ENCODE measurements around the gene GALNT6.

The GALNT6 gene

DNA sequence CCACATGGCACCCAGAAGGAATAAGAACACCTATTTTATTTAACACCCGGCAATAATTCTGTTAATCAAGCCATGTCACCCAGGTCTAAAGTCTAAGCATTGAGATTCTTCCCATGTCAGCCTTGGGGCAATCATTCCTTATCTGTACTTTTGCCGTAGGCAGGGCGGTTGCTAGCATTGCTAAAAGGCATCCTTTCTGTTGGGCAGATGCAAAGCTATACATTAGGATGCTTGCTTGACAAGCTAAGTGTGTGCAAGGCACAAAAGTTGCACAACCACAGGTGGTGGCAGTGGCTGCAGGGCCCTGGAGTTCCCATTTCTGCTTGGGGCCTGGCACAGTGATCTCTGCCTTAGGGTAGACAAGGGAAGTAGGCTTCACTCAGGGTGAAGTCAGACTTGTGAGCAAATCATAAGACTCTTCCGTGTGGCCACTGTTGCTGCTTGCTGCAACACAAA, 12.5 kb upstream of the GALNT6 start:
- no peak for TF ChIP-seq POLR2A (IDR thresholded peaks at IDR 0.05; ENCODE audit: low read depth, low read length)
- TF ChIP-seq TAF1 (IDR thresholded peaks at IDR 0.05; ENCODE audit: borderline replicate concordance, low read depth, low read length), result no peak
- TF ChIP-seq POLR2AphosphoS5 (IDR thresholded peaks at IDR 0.05; ENCODE audit: low read depth, low read length), result no peak
- DNase-seq (ENCODE audit: insufficient read length) (no peak), FAIRE-seq (no peak)

DNA sequence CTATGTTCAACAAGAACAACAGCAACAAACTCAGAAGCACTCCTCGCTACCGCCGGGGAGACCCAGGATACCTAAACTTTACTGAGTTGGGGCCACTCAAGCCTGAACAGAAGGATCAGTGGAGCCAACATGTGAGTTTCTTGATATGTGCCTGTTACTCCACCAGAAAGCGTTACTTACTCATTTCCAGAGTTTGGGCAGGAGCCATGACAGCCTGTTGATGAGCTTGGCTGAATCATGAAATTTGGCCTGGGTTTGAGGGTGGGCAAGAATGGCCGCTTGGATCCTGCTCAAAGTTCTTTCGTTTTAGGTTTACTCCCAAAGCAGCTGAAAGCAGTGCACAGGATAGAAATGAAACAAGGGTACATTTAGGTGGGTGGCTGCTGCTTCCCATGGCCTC, 12.0 kb upstream of the GALNT6 start:
- FAIRE-seq (no peak), DNase-seq (ENCODE audit: insufficient read length) (no peak)
- TF ChIP-seq POLR2AphosphoS5 (IDR thresholded peaks at IDR 0.05; ENCODE audit: low read depth, low read length), result no peak
- TF ChIP-seq POLR2A (IDR thresholded peaks at IDR 0.05; ENCODE audit: low read depth, low read length), result no peak
- no peak for TF ChIP-seq TAF1 (IDR thresholded peaks at IDR 0.05; ENCODE audit: borderline replicate concordance, low read depth, low read length)

DNA sequence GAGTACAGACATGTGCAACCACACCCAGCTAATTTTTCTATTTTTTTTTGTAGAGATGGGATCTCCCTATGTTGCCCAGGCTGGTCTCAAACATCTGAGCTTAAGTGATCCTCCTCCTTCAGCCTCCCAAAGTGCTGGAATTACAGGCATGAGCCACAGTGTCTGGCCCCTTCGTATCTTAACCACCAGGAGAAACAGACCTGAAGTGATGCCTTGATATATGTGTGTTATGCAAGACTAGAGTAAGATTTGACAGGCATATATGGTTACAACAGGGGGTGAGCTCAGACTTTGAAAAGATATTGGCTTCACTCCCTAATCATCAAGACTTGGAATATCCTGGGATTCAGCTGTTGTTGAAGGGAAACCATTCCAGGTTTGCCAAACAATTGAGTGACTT, 10.7 kb upstream of the GALNT6 start:
- no peak for FAIRE-seq
- DNase-seq (ENCODE audit: insufficient read length), result no peak
- TF ChIP-seq POLR2A (IDR thresholded peaks at IDR 0.05; ENCODE audit: low read depth, low read length) (no peak), TAF1 (IDR thresholded peaks at IDR 0.05; ENCODE audit: borderline replicate concordance, low read depth, low read length) (no peak), POLR2AphosphoS5 (IDR thresholded peaks at IDR 0.05; ENCODE audit: low read depth, low read length) (no peak)

DNA sequence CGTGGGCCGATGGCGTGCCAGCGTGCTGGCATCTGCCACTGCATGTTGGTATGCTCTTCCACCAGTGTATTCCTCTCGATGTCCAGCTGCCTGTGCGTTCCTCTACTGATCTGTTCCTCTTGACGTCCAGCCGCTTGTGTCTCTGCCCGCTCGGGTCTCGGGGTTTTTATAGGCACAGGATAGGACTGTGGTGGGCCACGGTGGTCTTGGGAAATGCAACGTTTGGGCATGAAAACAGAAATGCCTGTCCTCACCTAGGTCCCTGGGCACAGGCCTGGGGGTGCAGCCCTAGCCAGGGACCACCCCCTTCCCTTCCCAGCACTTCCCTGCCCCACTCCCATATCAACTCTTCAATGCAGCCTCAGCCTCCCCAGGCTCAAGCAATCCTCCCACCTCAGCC, 10.3 kb upstream of the GALNT6 start:
- TF ChIP-seq POLR2A (IDR thresholded peaks at IDR 0.05; ENCODE audit: low read depth, low read length) (no peak), TAF1 (IDR thresholded peaks at IDR 0.05; ENCODE audit: borderline replicate concordance, low read depth, low read length) (no peak), POLR2AphosphoS5 (IDR thresholded peaks at IDR 0.05; ENCODE audit: low read depth, low read length) (no peak)
- FAIRE-seq (no peak), DNase-seq (ENCODE audit: insufficient read length) (no peak)

DNA sequence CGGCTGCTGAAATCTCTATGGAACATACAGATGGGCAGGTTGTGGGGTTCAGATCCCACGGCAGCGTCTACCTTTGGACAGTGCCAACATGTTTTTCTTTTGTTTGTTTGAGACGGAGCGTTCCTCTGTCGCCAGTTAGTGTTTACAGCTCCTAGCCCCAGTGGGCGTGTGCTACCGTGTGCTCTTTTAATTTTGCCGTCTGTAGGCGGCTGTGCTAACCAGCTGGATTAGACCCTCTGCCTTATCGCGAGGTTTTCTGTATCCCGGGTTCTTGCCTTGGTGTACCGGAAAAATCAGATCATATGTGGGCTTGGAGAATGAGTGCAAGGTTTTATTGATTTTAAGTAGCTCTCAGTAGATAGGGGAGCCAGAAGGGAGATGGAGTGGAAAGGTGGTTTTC, 9.8 kb upstream of the GALNT6 start:
- DNase-seq (ENCODE audit: insufficient read length), result no peak
- no peak for FAIRE-seq
- TF ChIP-seq POLR2A (IDR thresholded peaks at IDR 0.05; ENCODE audit: low read depth, low read length), result no peak
- TF ChIP-seq POLR2AphosphoS5 (IDR thresholded peaks at IDR 0.05; ENCODE audit: low read depth, low read length), result no peak
- TF ChIP-seq TAF1 (IDR thresholded peaks at IDR 0.05; ENCODE audit: borderline replicate concordance, low read depth, low read length), result no peak

DNA sequence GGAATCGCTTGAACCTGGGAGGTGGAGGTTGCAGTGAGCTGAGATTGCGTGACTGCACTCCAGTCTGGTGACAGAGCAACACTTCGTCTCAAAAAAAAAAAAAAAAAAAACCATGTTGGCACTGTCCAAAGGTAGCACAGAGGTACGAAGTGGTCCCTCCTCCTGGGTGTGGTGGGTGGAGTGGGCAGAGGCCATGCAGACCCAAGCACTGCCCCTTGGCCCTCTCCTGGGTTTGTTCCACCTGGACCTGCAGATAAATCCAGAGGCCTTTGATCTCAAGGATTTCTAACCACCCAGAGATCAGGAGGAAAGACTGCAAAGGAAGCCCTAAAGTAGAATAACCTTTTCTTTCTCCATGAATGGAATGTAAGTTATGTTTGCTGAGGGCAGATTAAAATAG, 8.7 kb upstream of the GALNT6 start:
- no peak for DNase-seq (ENCODE audit: insufficient read length)
- FAIRE-seq, result no peak
- no peak for TF ChIP-seq TAF1 (IDR thresholded peaks at IDR 0.05; ENCODE audit: borderline replicate concordance, low read depth, low read length)
- no peak for TF ChIP-seq POLR2AphosphoS5 (IDR thresholded peaks at IDR 0.05; ENCODE audit: low read depth, low read length)
- no peak for TF ChIP-seq POLR2A (IDR thresholded peaks at IDR 0.05; ENCODE audit: low read depth, low read length)

DNA sequence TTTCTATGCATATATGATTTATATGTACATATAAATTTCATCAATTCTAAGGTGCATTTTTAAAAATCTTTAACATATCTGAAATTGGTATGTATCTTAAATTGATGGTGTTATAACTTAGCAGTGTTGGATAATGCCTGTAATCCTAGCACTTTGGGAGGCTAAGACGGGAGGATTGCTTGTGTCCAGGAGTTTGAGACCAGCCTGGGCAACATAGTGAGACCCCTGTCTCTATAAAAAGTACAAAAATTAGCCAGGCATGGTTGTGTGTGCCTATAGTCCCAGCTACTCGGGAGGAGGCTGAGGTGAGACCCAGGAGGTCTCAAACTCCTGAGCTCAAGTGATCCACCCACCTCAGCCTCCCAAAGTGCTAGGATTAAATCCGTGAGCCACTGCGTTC, 6.5 kb upstream of the GALNT6 start:
- DNase-seq (ENCODE audit: insufficient read length), result no peak
- no peak for FAIRE-seq
- TF ChIP-seq POLR2A (IDR thresholded peaks at IDR 0.05; ENCODE audit: low read depth, low read length), result no peak
- no peak for TF ChIP-seq TAF1 (IDR thresholded peaks at IDR 0.05; ENCODE audit: borderline replicate concordance, low read depth, low read length)
- no peak for TF ChIP-seq POLR2AphosphoS5 (IDR thresholded peaks at IDR 0.05; ENCODE audit: low read depth, low read length)

DNA sequence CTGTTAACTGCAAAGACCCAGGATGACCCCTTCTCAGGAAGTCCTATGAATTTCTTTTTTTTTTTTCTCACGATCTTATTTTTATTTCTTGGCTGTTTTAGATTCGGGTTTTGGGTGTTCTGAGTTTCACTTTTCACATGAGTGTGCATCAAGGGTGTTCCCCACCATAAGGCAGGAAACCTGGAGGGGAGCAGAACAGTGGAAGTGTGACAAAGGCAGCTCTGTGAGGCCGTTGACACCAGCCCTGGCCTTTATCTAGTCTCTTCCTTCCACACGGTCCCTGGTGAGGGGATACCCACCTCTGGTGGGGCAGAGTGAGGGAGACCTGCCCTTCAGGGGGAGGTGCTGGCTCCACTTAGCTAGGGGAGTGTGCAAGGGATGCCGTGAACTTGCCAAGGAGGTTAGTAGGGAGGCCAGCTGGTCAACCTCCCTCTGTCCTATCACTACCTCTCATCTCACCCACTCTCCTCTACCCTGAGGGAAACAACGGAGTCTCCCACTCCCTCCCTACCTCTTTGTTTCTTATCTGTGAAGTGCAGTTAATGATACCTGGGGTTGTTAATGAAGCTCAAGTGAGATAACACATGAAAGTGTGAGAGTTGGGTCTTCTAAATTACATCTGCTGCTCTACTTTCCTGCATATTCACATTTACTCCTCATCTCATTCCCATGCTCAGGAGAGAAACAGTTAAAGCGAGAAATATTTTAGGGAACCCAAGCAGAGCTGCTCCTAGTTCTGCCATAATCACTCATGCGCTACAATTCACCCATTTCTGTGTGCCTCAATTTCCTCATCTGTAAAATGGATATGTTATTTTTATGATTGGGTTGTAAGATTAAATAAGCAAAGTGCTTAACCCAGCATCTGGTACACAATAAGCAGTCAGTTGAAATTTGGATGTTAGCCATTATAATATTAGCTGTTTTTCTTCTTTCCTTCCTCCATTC, 4.4 kb upstream of the GALNT6 start:
- FAIRE-seq (peak; percentile 87), DNase-seq (ENCODE audit: insufficient read length) (no peak)
- TF ChIP-seq TAF1 (IDR thresholded peaks at IDR 0.05; ENCODE audit: borderline replicate concordance, low read depth, low read length) (no peak), POLR2A (IDR thresholded peaks at IDR 0.05; ENCODE audit: low read depth, low read length) (peak; percentile 45; the same call in 1 of the 2 replicates), POLR2AphosphoS5 (IDR thresholded peaks at IDR 0.05; ENCODE audit: low read depth, low read length) (0 out of 2 replicates have a peak, but pooled peaks have one; percentile 45)

DNA sequence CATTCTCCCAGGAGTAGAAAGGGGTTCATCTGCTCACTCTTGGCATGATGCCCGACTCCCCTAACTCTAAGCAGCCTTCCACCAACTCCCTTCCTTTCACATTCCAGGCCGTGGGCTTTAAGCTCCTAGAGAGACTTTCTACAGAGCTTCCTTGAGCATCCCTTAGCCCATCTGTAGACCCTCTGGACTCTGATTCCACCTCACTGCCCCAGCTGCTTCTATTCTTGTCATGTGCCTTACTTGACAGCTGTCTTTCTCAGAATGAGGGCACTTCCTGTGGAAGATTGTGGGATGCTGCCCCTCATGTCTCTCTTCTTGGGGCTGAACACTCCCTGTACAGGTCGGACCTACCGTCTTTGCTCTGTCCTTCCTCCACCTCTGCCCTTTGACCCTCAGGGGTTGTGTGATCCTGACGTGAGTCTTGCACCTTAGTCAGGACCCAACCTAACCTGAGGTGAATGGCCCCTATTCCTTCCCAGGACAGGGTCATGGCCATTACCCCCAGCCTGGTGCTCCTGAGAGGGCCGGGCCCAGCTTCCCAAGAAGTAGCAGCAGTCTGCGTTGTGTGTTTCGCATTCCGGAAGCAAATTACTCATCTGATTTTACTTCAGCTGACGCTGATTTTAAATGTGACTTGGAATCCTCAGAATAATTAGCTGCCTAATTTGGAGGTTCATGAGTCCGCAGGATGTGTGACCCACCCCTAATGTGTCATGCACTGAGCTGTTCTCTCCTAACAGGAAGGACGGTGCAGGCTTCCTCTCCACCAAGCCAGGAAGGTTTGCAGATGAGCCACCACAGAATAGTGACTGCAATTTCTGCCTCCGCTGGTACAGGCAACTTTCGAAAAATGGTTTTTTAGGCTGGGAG, 2.7 kb upstream of the GALNT6 start:
- no peak for TF ChIP-seq POLR2AphosphoS5 (IDR thresholded peaks at IDR 0.05; ENCODE audit: low read depth, low read length)
- no peak for TF ChIP-seq POLR2A (IDR thresholded peaks at IDR 0.05; ENCODE audit: low read depth, low read length)
- TF ChIP-seq TAF1 (IDR thresholded peaks at IDR 0.05; ENCODE audit: borderline replicate concordance, low read depth, low read length), result no peak
- DNase-seq (ENCODE audit: insufficient read length) (no peak), FAIRE-seq (no peak)

DNA sequence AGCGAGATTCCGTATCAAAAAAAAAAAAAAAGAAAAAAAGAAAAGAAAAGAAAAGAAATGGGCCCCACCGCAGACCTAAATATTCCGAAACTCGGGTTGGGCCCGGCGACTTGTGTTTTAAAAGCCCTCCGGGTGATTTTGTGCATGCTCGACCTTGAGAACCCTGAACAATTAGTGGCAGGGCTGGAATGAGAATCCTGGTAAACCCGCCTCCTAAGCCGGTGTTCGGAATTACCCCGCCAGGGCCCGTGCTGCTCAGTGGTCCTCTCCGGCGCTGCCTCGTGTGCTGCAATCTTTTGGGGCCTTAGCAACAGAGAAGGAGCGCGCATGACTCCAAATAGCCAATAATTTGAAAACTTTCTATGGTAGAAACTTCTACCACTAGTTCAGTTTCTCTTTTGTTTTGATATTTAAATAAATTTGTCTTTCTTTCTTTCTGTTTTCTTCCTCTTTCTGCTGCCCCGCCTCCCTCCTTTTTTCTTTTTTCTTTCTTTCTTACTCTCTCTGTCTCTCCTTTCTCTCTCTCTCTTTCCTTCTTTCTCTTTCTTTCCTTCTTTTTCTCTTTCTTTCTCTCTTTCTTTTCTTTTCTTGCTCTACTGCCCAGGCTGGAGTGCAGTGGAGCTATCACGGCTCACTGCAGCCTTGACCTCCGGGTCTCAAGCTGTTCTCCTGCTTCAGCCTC, 1.5 kb upstream of the GALNT6 start:
- FAIRE-seq, result peak; percentile 81
- DNase-seq (ENCODE audit: insufficient read length), result peak; percentile 52
- TF ChIP-seq POLR2AphosphoS5 (IDR thresholded peaks at IDR 0.05; ENCODE audit: low read depth, low read length), result no peak
- TF ChIP-seq POLR2A (IDR thresholded peaks at IDR 0.05; ENCODE audit: low read depth, low read length), result peak; percentile 60; the same call in 1 of the 2 replicates
- no peak for TF ChIP-seq TAF1 (IDR thresholded peaks at IDR 0.05; ENCODE audit: borderline replicate concordance, low read depth, low read length)

DNA sequence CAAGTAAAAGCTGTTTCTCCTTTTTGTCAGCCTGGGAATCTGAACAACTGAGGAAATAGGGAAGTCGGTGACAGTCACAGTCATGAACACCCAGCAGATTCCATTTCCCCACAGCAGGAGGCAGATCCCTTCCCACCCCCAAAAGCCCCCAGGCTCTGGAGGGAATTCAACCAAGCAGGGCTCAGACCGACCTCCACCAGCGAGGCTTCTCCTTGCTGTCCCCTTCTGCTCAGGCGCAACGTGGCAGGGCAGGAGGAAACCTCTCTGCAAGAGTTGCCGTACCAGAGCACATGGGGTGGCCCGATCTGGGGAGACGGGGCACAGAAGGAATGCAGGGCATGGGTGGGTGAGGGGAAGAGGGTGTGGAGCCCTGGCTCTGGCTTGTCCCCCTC, 319 bp downstream of the GALNT6 start:
- TF ChIP-seq TAF1 (IDR thresholded peaks at IDR 0.05; ENCODE audit: borderline replicate concordance, low read depth, low read length) (no peak), POLR2A (IDR thresholded peaks at IDR 0.05; ENCODE audit: low read depth, low read length) (no peak), POLR2AphosphoS5 (IDR thresholded peaks at IDR 0.05; ENCODE audit: low read depth, low read length) (no peak)
- no peak for DNase-seq (ENCODE audit: insufficient read length)
- FAIRE-seq, result peak; percentile 53

All from GM12892 (cell line).